GM12865 (cell line): ENCODE measurements around the gene RNF13.

Source experiments
- DNase-seq: peaks from one replicate; pipeline ENCODE4 v3.0.0; 2010; ENCODE audit warnings: low read depth
- H3K4me3 ChIP-seq: 2 replicates; pipeline ENCODE4 v1.5.1; 2011; ENCODE audit warnings: mild to moderate bottlenecking, low read depth, low read length, control low read depth
- TF ChIP-seq, protein P1 (sequence below): IDR thresholded peaks from 2 replicates; pipeline ENCODE4 v1.5.1; 2011; ENCODE audit warnings: low read length, control low read depth, low read depth, inconsistent platforms; ENCODE audit not compliant: insufficient read depth; ENCODE audit errors: missing control alignments

RNF13 gene

DNA sequence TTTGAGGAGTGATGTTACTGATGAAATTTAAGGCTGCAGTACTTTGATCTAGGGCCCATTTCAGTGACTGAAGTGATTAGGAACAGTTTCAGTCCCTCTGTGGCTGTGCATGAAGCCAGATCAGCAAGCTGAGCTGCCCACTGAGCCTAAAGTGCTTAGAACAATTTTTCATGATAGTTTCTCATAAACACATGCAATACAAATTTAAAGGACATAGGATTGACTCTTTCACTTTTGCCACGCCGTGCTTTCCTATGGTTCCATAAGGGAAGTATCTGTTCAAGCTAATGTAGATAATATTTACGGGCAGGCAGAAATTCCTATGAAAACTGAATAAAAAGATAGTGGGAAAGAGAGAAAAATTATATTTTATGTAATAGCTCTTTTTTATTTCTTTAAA lies 31.3 kb upstream of the RNF13 start:
- TF ChIP-seq, protein P1, sequence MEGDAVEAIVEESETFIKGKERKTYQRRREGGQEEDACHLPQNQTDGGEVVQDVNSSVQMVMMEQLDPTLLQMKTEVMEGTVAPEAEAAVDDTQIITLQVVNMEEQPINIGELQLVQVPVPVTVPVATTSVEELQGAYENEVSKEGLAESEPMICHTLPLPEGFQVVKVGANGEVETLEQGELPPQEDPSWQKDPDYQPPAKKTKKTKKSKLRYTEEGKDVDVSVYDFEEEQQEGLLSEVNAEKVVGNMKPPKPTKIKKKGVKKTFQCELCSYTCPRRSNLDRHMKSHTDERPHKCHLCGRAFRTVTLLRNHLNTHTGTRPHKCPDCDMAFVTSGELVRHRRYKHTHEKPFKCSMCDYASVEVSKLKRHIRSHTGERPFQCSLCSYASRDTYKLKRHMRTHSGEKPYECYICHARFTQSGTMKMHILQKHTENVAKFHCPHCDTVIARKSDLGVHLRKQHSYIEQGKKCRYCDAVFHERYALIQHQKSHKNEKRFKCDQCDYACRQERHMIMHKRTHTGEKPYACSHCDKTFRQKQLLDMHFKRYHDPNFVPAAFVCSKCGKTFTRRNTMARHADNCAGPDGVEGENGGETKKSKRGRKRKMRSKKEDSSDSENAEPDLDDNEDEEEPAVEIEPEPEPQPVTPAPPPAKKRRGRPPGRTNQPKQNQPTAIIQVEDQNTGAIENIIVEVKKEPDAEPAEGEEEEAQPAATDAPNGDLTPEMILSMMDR = no peak
- no peak overlapping the region for H3K4me3 ChIP-seq

DNA sequence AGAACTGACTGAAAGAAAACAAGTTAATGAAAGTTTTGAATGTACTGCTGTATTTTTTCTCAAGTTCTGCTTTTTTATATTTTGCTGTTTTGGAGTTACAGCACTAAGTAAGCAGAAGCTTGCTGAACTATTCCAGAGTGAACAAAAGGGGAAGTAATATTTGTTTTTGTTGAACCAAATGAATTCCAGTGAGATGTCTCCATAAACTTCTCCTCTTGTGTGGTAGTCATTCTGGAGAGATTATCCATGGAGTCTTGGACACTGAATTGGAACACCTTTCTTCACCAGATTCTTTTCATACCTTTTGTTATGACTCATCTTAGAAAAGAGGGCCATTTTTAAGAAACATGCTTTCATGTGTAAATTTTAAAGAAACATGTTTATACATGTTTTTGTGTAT lies 29.4 kb upstream of the RNF13 start:
- no peak overlapping the region for H3K4me3 ChIP-seq
- DNase-seq = no peak
- TF ChIP-seq, protein P1 = no peak

More for the DNA sequence above, 31.3 kb upstream of the RNF13 start:
- DNase-seq = no peak

DNA sequence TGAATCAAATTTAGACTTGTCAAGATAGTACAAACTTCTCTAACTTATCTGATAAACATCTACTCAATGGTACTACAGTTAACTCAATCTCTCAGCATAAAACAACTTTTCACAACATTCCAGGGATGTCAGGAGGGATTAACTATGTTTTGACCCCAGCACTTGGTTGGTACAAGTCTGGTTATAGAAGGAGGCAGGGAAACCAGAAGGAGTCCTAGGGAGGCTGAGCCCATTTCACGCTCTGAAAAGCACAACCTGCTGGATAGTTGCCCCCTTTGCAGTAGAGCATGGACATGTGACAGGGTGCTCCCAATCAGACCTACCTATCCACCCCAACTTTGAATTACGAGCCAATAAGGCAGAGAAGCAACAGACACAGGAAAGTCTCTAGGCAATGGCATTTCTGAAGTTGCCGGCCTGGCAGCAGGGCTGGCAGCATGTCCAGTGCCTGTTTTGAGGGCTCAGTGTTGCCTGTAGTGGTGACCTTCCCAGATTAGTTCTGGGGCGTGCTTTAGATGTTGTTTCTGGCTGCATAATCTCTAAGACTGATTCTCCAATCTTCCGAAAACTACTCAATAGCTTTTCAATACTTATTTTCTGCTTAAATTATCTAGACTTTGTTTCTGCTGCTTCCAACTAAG lies 28.8 kb upstream of the RNF13 start:
- DNase-seq = no peak
- no peak overlapping the region for H3K4me3 ChIP-seq
- TF ChIP-seq, protein P1 = no peak

DNA sequence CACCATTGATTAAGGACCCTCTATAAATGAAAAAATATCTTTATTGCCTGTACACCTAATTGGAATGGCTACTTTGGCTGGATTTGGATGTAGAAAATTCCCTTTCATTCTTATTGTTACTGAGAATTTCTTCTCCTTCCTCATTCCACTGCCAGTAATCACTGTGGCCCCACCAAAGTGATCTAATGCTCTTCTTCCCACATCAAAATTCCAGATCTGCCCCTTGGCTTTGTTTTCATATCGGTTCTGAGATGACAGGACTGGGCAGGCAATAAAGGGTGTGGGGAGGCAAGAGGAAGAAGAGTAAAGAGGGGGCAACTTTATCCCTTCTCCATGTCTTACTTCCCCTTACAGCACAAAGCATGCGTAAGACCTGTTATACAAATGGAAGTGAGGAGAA lies 22.7 kb upstream of the RNF13 start:
- no peak overlapping the region for H3K4me3 ChIP-seq
- no peak for DNase-seq
- TF ChIP-seq, protein P1 = no peak

DNA sequence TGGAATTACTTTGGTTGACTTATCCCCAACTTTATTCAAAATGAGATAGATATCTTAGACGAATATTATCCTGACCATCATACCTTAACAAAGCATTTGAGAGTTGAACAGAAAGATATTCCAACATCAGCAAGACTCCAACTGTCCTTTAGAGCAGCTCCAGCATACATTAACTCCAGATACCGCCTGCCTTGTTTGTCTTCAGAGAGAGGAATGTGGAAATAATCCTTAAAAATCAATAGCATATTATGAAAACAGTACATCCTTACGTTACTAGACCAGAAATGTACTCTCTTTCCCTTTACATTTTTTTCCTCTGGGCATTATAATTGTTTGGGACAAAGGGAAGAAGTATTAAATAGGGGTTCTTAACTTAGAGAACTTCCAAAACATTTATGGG lies 22.3 kb upstream of the RNF13 start:
- no peak overlapping the region for H3K4me3 ChIP-seq
- DNase-seq = no peak
- TF ChIP-seq, protein P1 = no peak

DNA sequence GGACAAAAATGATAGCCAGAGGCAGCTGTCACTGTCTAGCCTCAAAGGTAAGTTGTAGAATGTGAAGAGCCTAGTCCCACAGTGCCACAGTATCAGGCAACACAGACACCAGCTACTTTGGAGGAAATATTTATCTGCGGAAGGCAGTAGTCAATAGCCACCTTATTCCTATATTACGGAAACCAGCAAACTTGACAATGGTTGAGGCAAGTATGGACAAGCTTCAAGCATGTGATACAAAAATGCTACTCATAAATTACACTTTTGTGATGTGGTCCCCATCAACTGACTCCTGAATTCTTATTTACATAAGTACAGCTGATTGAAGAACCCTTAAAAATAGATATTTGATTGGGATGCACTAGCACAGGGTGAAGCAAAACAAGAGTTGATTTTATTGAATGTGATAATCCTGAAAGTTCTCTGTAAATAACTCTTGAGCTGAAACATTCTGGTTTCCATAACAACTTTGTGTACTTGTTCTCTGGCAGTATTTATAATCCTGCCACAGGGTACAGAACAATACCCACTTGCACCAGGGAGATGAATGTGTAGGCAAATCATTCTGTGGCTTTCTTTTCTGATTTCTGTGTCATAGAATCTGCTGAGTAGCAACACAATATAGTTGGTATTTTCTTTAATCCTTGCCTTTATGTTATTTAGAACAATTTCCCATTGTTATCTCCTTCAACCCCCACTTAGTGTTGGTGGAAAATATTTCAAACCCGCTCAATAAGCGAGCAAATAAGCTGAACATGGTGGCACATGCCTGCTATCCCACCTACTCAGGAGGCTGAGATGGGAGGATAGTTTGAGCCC lies 20.4 kb upstream of the RNF13 start, which contains the start of gene ANKUB1:
Gene ANKUB1 (minus strand): TSS at position 103 of the 819 bp plus-strand sequence. CDS start 188 bp downstream, outside the sequence.
- no peak for DNase-seq
- H3K4me3 ChIP-seq = no peak within 1 kb of the TSS
- TF ChIP-seq, protein P1 = no peak
